Stimulated activated naive CD8-positive, alpha-beta T cell treated with anti-CD3 and anti-CD28 coated beads, Interleukin-15, Interleukin-2, amounts not matched to agents 100 U/mL and 50 U/mL, for 24 hours (primary cell): ENCODE measurements around the gene RABEP2.
"Not testable (repeated sequence)": the region's sequence is repeated elsewhere in the genome, so short reads cannot be mapped to it uniquely, and the experiment has no call there.

Source experiments
- ATAC-seq: fragments of 150-1000 bp; cut with Tn5 transposase; one replicate; pipeline ENCODE4 v1.10.0; 2021
- DNase-seq: peaks from one replicate; pipeline ENCODE4 v3.0.0; 2021

Gene RABEP2

DNA sequence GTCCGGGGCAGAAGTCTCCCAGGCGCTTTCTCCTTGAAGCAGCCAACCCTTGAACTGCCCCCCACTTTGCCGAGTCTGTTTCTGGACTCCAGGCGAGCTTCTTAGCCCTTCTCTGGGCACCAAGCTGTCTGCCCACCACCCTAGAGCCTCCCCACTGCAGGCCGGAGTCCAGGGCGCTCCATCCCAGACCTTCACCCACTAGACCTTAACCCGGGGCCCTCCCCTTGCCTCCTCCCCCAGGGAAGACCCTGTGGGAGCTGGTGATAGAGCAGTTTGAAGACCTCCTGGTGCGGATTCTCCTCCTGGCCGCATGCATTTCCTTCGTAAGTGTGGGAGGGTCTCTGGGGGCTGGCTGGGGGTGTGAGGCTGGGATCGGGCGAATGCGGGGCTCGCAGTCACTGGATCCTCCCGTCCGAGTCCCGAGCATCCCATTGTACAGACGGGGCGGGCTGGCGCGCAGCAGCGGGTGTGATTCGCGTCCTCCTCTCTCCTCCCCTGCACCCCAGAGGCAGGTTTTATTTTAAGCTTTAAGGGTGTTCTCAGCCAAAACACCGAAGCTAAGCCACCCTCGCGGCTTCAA lies 45.7 kb downstream of the RABEP2 start:
- DNase-seq = no peak
- peak; percentile 40 for ATAC-seq

DNA sequence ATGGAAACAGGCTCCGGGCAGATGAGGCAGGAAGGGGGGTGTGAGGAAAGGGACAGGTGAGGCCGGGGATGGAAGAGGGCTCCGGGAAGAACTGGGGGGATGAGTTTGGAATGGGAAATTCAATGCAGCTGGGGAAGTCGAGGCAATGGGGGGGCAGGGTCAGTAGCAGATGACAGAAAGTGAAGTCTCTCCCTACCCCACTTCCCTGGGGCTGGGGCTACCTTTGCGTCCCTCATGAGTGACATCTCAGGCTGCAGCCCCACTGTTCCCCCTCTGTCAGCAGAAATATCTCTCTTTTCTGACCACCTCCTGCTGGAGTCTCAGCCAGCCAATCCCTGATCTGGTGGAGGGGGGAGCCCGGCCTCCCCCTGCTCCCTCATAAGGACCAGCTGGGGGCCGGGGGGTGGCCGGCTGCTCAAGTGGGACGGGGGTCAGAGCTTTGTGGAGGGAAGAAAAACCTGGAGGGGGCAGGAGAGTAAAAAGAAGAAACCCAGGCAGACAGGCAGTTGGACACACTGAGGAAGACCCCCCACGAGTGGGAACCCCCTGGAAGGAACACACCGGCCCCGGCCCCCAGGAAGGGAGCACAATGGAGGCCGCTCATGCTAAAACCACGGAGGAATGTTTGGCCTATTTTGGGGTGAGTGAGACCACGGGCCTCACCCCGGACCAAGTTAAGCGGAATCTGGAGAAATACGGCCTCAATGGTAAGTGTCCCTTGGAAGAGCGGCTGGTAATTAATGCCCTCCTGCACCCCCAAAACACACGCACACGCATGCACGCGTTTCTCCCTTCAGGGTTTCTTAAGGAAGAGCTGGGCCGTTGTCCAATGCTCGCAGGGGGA lies 46.7 kb downstream of the RABEP2 start, which contains the start of gene ATP2A1:
Gene ATP2A1, plus strand, starts transcription at position 406 of the 844 bp plus-strand sequence. Its CDS starts 184 bp downstream, at position 590.
- DNase-seq (no peak), ATAC-seq (no peak)

DNA sequence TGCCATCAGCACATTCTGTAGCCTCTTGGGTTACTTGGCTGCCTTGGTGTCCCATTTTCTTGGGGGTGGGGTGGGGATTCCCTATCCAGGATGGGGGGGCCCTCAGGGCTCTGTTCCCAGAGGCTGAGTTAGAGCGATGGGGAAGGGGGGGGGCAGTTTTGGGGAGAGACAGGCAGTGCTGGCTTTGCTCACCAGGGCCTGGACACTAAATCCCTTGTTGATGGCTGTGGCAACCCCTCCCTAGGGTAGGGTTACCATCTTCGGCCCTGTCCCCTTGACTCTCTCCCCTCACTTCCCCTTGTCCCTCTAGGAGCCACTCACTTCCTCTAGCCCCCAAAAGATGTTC lies 47.4 kb downstream of the RABEP2 start:
- DNase-seq = no peak
- ATAC-seq = no peak

DNA sequence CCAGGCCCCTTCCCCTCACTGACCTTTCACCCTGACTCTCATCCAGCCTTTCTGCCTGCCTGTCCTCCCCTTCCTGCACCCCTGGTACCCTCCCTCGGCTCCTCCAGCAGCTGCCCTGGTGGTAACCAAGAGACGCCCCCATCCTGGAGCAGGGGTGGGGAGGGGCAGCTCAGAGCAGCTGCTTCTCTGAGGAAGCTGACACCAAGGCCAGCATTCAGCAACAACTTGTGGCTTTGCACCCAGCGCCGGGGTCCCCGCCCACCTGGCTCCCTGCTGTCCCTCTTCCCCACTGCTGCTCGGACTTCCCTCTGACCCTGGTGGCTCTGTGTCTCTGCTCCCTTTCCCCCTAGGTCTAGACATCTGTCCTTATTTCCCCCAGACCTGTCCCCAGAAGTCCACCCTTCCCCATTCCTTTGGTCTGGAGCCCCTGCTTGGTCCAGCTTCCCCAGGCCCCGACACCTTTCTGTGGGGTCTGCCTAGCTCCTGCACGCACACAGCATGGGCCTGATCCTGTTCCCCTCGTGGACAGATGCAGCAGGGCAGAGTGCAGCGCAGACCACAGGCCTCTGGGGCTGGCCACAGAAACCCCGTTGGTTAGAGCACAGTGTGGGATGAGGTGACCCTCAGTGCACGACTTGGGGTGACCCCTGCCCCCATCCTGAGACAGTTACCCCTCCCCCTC lies 47.9 kb downstream of the RABEP2 start:
- DNase-seq = no peak
- ATAC-seq = no peak

DNA sequence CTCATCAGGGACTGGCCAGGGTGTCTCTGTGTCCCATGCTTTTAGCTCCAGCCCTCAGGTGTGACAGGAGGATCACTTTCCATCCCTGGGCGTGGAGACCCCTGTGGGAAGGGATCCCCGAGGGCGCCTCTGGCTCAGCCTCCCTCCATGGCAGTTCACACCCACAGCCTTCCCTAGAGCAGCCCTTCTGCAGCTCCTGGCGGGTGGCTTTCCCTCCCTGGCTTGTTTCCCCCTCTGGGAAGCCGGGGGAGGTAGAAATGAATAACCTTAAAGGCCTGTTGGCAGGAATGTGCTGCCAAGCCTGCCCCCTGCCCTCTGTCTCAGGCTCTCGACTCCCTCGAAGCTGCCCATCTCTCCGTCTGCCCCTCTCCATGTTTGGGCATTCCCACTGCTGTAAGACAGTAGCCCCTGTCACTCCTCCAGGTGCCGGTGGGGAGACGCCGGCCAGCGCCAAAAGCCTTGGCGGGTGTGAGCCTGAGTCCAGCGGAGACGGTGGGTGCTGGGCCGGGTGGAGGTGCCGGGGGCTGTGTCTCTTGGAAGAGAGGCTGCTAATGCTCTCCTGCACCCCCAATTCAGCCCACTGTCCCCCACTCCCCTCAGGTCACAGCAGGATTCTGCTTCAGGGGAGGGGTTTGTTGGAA lies 48.9 kb downstream of the RABEP2 start:
- ATAC-seq (no peak), DNase-seq (no peak)

DNA sequence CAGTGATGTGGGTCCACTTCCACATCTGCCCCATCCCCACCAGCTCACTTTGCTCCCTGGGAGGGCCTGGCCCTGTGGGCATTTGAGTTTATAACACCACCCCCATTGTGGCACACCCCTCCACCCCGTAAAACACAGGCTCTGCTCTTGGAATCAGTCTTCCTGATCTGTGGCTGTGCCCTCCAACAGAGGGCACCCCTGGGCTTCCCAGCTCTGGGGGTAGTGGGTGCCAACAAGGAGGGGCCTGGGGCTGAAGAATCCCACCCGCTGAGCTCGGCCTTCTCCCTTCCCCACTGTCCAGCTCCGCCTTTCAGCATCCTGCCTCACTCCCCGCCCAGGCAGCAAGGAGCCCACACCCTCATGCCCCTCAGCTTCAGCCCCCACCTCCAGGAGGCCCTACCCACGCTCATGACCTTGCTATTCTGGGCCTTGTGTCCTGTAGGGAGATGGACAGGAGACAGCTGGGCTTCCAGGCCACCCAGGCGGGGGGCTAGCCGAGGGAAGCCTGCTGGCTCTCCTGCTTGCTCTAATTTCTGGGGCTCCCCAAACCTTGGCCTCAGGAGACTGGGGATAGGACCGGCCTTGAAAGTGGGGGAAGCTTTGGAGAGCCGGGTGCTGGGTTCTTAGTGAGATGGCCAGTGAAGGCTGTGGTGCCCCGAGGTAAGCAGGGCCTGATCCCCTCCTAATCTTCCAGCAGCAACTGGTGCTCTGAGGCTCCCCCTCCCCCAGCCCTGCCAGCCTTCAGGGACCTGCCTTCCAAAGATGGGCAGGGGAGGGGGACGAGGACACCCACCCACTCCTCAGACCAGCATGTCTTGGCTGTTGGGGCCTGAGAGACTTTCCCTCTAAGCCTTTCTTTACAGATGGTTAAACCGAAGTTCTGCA lies 49.7 kb downstream of the RABEP2 start:
- no peak for DNase-seq
- ATAC-seq = no peak

DNA sequence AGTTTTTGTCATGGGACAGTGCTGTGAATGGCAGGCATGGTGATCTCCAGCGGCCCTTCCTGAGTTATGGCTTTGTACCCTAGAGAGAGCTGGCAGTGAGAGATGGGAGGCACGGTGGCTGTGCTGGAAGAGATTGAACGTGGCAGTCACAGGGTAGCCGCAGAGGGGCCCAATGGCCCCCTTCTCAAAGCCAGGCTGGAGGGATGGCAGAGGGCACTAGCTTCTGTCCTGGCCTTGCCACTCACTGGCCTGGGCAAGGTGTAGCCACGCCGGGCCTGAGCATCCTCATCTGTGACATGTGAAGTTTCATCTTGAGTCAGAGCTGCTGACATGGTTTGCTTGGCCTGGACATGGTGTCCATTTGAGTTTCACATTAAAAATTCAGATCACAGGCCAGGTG lies 50.6 kb downstream of the RABEP2 start:
- no peak for DNase-seq
- no peak for ATAC-seq

DNA sequence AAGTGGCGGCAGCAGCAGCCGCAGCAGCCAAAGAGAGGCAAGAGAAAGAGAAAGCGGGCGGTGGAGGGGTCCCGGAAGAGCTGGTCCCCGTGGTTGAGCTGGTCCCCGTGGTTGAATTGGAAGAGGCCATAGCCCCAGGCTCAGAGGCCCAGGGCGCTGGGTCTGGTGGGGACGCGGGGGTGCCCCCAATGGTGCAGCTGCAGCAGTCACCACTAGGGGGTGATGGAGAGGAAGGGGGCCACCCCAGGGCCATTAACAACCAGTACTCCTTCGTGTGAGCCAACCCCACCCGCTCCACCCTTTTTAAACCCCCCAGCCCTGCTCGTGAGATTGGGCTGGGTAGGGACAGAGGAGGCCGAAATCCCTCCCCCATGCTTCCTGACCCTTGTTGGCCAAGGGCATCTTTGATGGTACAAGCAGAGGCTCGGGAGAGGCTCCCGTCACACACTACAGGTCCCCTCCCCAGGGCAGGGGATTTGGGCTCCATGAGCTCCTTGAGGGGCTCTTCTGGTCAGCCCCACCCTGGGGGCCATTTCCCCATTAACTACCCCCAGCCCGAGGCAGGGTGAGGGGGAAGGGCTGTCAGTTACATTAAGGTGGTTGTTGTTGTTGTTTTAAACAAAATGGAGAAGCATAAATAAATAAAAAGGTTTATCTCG lies 51.4 kb downstream of the RABEP2 start:
- ATAC-seq (peak; percentile 64), DNase-seq (peak; percentile 67)

DNA sequence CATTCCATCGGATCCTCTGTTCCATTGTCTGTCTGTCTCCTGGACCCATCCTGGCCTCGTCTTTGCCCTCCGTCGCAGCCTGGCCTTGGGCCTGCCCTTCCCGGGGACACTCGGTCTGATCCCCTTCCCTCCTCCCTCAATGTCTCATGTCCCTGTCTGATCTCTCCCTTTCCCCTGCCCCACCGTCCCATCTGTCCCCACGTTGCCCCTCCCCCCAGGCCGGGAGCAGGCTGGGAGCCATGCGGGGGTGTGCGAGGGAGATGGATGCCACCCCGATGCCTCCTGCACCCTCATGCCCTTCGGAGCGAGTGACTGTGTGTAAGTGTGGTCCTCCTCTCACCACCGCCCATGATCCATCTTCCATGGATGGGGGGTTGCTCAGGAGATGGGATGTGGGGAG lies 52.1 kb downstream of the RABEP2 start:
- DNase-seq (no peak), ATAC-seq (no peak)

DNA sequence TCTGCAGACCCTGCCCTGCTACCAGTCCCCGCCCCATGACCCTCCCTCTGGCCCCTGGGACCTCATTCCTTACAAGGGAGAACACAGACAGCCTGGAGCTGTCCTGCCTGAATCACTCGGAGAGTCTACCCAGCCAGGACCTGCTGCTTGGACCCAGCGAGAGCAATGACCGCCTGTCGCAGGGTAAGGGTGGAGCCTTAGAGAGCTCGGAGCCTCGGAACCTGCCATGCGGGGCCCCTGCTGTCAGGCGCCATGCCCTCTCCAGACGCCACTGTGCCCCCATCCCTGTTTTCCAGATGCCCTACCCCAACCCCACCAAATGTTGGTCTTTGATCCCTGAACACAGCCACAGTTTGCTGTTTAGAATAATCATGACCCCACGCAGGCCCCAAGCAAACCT lies 55.8 kb downstream of the RABEP2 start:
- ATAC-seq = no peak
- no peak for DNase-seq

DNA sequence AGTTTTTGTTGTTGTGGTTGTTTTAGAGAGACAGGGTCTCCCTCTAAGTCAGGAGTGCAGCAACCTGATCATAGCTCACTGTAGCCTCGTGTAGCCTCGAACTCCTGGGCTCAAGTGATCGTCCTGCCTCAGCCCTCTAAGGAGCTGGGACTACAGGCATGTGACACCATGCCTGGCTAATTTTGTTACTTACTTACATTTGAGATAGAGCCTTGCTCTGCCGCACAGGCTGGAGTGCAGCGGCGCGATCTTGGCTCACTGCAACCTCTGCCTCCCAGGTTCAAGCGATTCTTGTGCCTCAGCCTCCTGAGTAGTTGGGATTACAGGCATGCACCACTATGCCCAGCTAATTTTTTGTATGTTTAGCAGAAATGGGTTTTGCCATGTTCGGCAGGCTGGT lies 57.4 kb downstream of the RABEP2 start:
- not testable (repeated sequence) for ATAC-seq, DNase-seq

DNA sequence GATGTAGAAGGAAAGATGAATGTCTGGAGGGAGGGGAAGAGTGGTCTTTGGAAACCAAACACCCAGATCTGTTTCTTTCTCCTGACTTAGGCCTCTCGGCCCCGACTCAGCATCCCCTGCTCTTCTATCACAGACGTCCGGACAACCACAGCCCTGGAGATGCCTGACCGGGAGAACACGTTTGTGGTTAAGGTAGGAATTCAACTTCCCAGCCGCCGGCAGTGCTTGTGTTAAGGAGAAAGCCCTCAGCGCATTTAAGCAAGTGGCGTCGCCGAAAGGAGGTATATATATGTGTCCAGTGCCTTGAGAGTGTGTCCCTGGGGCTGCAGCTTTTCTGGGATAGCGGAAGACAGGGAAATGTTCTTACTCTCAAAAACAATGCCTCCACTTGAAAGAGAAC lies 57.8 kb downstream of the RABEP2 start:
- no peak for DNase-seq

DNA sequence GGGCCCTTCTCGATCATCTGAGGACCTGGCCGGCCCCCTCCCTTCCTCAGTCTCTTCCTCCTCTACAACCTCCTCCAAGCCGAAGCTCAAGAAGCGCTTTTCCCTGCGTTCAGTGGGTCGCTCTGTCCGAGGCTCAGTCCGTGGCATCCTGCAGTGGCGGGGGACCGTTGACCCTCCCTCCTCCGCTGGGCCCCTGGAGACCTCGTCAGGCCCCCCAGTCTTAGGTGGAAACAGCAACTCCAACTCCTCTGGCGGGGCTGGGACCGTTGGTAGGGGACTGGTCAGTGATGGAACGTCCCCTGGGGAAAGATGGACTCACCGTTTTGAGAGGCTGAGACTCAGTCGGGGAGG lies 58.6 kb downstream of the RABEP2 start:
- ATAC-seq = no peak
- no peak for DNase-seq

More for the DNA sequence above, 57.8 kb downstream of the RABEP2 start:
- ATAC-seq = no peak

DNA sequence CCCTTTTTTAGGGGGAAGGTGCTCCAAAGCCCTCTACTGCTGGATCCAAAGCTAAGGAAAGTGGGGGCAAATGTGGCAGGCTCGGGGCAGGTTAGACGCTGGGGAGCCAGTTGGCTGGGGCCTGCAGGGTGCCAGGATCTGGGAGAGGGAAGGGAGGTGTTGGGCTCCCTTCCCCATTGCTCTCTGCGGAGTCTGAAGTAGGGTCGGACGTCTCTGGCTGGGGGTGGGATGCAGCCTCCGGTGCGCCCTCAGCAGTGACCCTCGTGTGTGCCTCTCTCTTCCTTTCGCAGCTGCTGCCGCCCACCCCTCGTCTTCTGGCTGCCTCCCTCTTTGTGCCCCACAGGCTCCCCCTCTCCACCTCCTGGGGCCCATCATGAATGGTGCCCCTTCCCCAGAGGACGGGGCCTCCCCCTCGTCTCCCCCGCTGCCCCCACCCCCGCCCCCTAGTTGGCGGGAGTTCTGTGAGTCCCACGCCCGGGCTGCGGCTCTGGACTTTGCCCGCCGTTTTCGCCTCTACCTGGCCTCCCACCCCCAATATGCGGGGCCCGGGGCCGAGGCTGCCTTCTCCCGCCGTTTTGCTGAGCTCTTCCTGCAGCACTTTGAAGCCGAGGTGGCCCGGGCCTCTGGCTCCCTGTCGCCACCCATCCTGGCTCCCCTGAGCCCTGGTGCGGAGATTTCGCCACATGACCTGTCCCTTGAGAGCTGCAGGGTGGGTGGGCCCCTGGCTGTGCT lies 59.1 kb downstream of the RABEP2 start:
- DNase-seq = no peak
- no peak for ATAC-seq

DNA sequence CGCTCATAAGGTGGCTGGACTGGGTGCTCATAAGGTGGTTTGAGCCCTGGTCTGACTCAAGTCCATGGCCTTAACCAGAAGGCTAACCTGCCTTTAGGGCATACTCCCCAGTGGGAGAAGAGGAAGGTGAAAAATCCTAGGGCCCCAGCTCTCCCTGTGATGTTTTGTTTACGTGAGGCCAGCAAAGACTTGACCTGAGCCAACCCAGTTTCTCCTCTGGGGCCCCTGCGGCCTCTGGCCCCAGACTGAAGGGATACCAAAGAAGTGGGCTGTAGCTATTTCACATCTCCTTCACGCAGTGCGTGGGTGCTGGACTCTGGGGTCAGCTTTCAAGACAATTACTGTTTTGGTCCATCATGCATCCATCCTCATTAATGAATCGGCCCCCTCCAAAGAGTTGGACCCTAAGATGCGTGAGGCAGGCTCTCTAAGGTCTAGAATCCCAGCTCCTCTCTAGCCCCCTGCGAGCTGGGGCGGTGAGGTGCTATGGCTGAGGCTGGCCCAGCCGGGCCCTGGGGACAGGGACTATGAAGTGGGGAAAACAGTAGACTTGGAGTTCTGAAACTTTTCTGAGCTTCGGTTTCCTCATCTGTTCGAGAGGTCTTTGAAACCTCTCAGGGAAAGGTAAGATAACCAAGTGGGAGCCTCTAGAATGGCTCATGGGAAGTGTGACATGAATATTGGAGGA lies 59.9 kb downstream of the RABEP2 start:
- DNase-seq = no peak
- ATAC-seq = no peak

DNA sequence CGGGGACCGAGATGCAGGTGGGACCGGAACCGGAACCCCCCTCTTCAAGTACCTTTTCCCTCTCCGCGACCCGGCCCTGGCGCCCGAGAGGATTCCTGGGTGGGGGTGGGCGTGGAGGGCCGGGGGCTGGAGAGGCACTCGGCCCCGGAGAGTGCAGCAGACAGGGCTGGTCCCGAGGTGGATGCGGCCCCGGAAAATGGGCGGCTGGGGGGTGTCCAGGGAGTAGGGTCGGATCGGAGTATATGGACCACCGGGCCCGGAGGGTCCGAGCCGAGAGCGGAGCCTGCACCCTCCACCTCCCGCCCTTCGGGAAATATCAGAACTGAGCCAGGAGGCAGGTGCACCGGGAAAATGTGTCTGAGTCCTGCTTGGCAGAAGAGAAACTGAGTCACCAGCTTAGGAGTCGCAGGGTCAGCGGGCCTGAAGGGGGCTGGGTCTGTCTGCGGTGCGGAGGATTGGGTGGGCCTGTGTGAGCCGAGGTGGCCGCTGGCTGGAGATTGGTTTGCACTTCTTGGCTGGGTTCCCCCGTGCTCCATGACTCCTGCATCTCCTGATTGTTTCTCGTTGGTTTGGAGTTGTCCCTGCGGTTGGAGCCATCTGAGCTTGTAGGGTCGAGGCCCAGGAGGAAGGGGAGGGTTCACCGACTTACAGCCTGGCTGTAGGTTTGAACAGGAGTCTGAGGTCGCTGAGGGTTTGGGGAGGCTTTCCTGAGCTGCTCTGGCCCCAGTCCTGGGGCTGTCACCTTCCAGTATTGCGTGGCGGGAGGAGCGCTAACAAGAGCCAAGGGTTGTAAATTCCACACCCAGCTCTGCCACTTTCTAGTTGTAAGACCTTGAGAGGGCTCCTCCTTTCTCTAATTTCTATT lies 60.9 kb downstream of the RABEP2 start:
- peak; percentile 1 for ATAC-seq
- no peak for DNase-seq

DNA sequence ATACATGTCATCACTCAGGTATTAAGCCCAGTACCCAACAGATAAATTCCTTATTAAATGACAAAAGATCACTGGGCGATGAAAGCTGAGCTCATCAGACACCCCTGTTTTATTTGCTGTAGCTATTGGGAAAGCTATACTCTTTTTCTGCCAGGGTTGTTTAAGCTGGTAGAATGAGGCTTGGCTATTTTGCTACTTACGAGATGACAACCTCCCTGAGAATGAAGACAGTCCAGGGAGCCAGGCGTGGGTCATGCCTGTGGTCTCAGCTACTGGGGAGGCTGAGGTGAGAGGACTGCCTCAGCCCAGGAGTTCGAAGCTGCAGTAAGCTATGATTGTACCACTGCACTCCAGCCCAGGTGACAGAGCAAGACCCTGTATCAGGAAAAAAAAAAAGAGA lies 65.7 kb downstream of the RABEP2 start:
- DNase-seq (no peak), ATAC-seq (no peak)

DNA sequence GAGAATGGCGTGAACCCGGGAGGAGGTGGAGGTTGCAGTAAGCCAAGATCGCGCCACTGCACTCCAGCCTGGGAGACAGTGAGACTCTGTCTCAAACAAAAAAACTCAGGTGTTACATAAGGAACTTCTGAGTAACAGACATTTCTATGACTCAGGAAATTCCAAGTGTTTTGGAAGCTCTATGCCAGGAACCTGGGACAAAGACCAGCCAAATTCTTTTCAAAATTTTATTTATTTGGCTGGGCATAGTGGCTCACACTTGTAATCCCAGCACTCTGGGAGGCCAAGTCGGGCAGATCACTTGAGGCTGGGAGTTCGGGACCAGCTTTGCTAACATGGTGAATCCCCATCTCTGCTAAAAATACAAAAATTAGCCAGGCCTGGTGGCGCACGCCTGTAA lies 66.6 kb downstream of the RABEP2 start:
- ATAC-seq = no peak

More for the DNA sequence above, 66.6 kb downstream of the RABEP2 start:
- DNase-seq = no peak
